Thoracic aorta (tissue), 2 donors: ENCODE data around the gene UGCG. TPM values are rescaled to one million over a fixed set of nuclear protein-coding genes. Genes with fewer than 3 reads are reported as not detected.

Experiments used
- ATAC-seq: fragments of 150-250 bp; one replicate; pipeline ENCODE4 v1.8.0; 2017; ENCODE audit warnings: low read depth; ENCODE audit not compliant: insufficient number of reproducible peaks, low FRiP score
- DNase-seq: peaks from one replicate; pipeline ENCODE4 v3.0.0-alpha.2; 2020; ENCODE audit warnings: low spot score
- H3K27ac ChIP-seq, 2 donors: fragments of 200-600 bp; sonication (generic); 1 replicate in 1 of 2; 2 replicates in 1 of 2; pipeline ENCODE4 v1.5.1; 2016; ENCODE audit warnings: mild to moderate bottlenecking in 2 of 2, moderate library complexity in 2 of 2
- H3K27me3 ChIP-seq: fragments of 200-600 bp; sonication (generic); replicated peaks from 2 replicates; pipeline ENCODE4 v1.6.0; 2016; ENCODE audit warnings: mild to moderate bottlenecking; ENCODE audit not compliant: insufficient read depth
- H3K36me3 ChIP-seq: fragments of 200-600 bp; sonication (generic); one replicate; pipeline ENCODE4 v1.5.1; 2016
- H3K4me1 ChIP-seq, 2 donors: fragments of 200-600 bp; sonication (generic); 1 replicate in 1 of 2; 2 replicates in 1 of 2; pipeline versions ENCODE4 v1.5.1 to v1.6.0; 2016; ENCODE audit warnings: low read depth in 2 of 2, mild to moderate bottlenecking in 1 of 2; ENCODE audit not compliant: control insufficient read depth in 1 of 2
- H3K4me3 ChIP-seq: fragments of 200-600 bp; sonication (generic); 2 replicates; pipeline ENCODE4 v1.5.1; 2016; ENCODE audit warnings: mild to moderate bottlenecking
- H3K9me3 ChIP-seq: fragments of 200-600 bp; sonication (generic); 2 replicates; pipeline ENCODE4 v1.5.1; 2016
- total RNA-seq, 2 donors: library from RNA; depleted of rRNA; stranded (reverse); fragments of >200 nt; gene quantifications; one replicate each; pipeline versions ENCODE4 v1.1.0 to v1.2.3, GENCODE V29; 2016
- TF ChIP-seq, protein P1 (sequence below): fragments of 200-600 bp; sonication (generic); IDR thresholded peaks from one replicate; pipeline ENCODE4 v1.5.1; 2019; ENCODE audit warnings: antibody characterized with exemption

Gene UGCG
- total RNA-seq, 2 donors from 2014 or later, result 17.9 to 87.8 TPM

DNA sequence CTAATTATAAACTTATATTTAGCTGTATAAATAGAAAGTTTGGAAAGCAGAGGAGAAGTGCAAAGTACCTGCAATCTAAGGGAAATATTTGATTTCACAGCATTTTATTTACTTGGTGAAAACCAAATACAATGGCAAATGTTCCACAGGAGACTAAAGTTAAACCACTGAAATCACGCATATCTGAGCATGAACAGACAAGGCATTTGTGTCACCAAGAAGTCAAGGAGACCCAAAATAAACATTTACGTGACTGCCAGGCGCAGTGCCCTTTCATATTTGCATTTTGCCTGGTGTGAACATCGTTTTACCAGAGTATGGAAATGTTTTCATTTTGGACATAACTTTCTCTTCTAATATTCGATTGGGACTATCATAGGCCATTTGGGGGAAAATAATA lies 20.6 kb downstream of the UGCG start:
- no peak for ATAC-seq
- H3K4me1 ChIP-seq, result peaks cover 14 to 35% of the 10 kb centered on the region in 2 donors
- no peak for DNase-seq
- H3K9me3 ChIP-seq, result no peaks in the 10 kb centered on the region
- no peak overlapping the region for H3K27ac ChIP-seq
- no peaks in the 10 kb centered on the region for H3K36me3 ChIP-seq
- no peaks in the 10 kb centered on the region for H3K27me3 ChIP-seq
- H3K4me3 ChIP-seq, result no peak overlapping the region
- TF ChIP-seq, protein P1, sequence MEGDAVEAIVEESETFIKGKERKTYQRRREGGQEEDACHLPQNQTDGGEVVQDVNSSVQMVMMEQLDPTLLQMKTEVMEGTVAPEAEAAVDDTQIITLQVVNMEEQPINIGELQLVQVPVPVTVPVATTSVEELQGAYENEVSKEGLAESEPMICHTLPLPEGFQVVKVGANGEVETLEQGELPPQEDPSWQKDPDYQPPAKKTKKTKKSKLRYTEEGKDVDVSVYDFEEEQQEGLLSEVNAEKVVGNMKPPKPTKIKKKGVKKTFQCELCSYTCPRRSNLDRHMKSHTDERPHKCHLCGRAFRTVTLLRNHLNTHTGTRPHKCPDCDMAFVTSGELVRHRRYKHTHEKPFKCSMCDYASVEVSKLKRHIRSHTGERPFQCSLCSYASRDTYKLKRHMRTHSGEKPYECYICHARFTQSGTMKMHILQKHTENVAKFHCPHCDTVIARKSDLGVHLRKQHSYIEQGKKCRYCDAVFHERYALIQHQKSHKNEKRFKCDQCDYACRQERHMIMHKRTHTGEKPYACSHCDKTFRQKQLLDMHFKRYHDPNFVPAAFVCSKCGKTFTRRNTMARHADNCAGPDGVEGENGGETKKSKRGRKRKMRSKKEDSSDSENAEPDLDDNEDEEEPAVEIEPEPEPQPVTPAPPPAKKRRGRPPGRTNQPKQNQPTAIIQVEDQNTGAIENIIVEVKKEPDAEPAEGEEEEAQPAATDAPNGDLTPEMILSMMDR, result no peak

DNA sequence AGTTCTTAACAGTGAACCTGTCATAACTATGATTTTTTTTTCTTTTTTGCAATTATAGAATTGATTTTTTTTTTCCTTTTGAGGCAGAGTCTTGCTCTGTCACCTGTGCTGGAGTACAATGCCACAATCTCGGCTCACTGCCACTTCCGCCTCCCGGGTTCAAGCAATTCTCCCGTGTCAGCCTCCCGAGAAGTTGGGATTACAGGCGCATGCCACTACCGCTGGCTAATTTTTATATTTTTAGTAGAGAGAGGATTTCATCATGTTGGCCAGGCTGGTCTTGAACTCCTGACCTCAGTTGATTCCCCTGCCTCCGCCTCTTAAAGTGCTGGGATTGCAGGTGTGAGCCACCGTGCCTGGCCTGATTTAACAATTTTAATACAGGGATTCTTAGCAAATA lies 21.4 kb downstream of the UGCG start:
- no peaks in the 10 kb centered on the region for H3K9me3 ChIP-seq
- TF ChIP-seq, protein P1, result no peak
- no peaks in the 10 kb centered on the region for H3K27me3 ChIP-seq
- H3K36me3 ChIP-seq, result no peaks in the 10 kb centered on the region
- no peak for ATAC-seq
- no peak for DNase-seq
- H3K4me3 ChIP-seq, result no peak overlapping the region
- peaks cover 14 to 37% of the 10 kb centered on the region in 2 donors for H3K4me1 ChIP-seq
- H3K27ac ChIP-seq, result no peak overlapping the region

DNA sequence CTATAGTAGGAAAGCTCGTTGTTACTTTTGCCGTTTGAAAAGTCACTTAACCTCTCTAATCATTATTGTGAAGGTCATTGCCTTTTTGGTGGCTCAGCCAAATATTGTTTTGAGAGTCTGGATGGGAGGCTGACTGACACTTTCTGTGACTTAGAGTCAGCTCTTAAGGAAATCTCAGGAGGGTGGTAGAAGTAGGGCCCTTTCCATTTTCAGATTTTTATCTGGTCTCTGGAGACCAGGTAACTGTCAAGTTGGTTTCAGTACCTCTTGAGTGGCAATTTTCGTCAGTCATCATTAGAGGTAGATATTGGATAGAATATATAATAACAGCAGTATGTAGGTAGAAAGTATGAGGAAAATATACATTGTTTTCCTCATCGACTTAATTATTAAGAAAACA lies 23.3 kb downstream of the UGCG start:
- ATAC-seq (no peak), DNase-seq (no peak)
- Histone ChIP-seq H3K36me3 (no peaks in the 10 kb centered on the region), H3K9me3 (no peaks in the 10 kb centered on the region), H3K4me3 (no peak overlapping the region), H3K4me1 (peaks cover 9 to 22% of the 10 kb centered on the region in 2 donors), H3K27ac (no peak overlapping the region), H3K27me3 (no peaks in the 10 kb centered on the region)
- TF ChIP-seq, protein P1, result no peak

DNA sequence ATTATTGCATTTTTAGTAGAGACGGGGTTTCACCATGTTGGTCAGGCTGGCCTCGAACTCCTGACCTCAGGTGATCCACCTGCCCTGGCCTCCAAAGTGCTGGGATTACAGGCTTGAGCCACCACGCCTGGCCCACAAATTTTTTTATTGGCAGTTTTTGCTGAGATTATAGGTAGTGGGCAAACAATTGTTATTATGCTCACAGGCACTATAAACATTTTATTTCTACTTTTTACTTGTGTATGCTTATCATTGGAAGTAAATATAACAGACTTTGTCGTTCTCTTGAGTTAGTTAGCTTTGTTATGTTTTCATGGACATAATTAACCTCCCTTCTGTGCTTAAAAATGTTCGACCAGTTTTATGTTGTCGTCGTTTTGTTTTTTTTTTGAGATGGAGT lies 23.9 kb downstream of the UGCG start:
- H3K27me3 ChIP-seq, result no peaks in the 10 kb centered on the region
- no peaks in the 10 kb centered on the region for H3K36me3 ChIP-seq
- H3K4me1 ChIP-seq, result peaks cover 5 to 17% of the 10 kb centered on the region in 2 donors
- H3K9me3 ChIP-seq, result no peaks in the 10 kb centered on the region
- ATAC-seq (no peak), DNase-seq (no peak)
- TF ChIP-seq, protein P1, result no peak
- H3K4me3 ChIP-seq, result no peak overlapping the region
- no peak overlapping the region for H3K27ac ChIP-seq

DNA sequence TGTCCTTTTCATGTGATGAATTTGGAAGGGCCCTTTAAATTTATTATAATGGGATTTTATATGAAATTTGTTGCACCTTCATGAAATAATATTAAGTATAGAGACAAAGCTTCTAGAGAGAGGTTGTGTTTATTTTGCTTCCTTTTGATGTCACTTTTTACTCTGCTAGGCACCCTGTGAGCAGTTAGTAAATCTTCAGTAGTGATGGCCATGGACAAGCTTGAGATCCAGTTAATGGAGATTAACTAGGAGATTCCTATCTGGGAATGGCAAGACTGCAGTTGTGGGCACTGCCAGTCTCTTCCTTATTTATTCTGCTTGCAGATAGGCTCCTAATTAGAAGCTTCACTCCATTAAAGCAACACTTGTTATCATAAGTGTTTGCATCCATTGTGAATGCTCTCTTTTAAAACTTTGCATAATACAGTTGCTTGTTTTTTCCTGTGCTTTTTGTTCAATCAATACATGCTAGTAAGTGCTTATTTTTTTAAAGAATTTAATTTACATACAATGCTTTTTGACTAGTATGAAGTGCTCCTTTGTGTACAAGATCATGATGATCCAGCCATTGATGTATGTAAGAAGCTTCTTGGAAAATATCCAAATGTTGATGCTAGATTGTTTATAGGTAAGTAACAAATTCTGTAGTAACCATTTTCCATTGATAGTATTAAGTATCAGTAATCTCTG lies 25.9 kb downstream of the UGCG start:
- ATAC-seq (no peak), DNase-seq (no peak)
- TF ChIP-seq, protein P1, result no peak
- Histone ChIP-seq H3K4me3 (no peak overlapping the region), H3K27ac (no peak overlapping the region), H3K9me3 (no peaks in the 10 kb centered on the region), H3K36me3 (no peaks in the 10 kb centered on the region), H3K27me3 (no peaks in the 10 kb centered on the region), H3K4me1 (peaks cover 11 to 17% of the 10 kb centered on the region in 2 donors)
